Measurements from ENCODE around the gene AKNAD1. TPM values are rescaled to one million over a fixed set of nuclear protein-coding genes. Genes with fewer than 3 reads are reported as not detected.

AKNAD1 gene
- total and polyA plus RNA-seq, 2 of the 8 experiments (the other 6 are each of a cell fraction or from before 2014, with no cell fraction given), result not detected

DNA sequence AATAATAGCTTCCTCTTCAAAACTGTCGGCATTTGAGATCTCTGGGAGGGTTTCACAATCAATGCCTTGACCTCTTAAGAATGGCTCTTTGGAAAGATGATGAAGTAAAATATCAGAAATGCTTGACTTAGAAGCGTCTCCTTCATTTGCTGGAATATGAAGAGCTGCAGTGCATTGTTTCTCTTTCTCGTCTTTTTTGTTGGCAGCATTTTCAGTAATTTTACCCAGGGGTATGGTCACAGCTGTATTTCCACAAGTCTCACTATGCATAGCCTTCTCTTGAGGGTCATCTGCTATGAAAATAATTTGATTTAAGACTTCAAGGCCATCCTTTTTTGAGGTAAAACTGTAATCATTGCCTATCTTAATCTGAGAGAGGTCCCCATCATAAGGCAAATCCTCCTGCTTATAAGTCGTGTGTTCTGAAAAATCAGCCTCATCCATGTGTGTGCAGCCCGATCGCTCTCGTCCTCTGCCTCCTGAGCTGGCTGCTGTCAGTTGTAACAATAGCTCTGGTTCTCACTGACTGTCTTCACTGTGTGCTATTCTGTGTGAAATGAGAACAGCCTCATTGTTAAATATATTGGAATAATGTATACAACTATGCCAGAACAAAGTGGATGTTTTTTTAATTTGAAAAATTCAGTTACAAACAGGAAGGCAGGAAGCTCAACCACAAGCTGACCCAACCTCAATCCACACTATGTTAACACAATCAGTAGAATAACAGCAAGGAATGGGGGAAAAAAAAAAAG, 4.5 kb downstream of the AKNAD1 start:
- Histone ChIP-seq H2BK20ac (ENCODE audit: low read length) (no peak overlapping the region), H3K36me3 (ENCODE audit: control insufficient read depth in 2 of 4, insufficient read depth in 4 of 4, low read length in 3 of 4) (no peaks in the 10 kb centered on the region), H4K91ac (replicated peaks; ENCODE audit: insufficient read length, low read length) (no peak overlapping the region), H3K56ac (replicated peaks; ENCODE audit: insufficient read length, low read depth, low read length) (no peak overlapping the region), H2BK12ac (ENCODE audit: low read depth, low read length) (no peak overlapping the region), H3K4ac (replicated peaks; ENCODE audit: insufficient read length, low read depth, low read length) (no peak overlapping the region), H3K4me3 (ENCODE audit: extremely low read depth in 1 of 4, insufficient read depth in 2 of 4, low read depth in 3 of 4, low read length in 4 of 4) (no peak overlapping the region), H2BK15ac (ENCODE audit: low read length) (no peak overlapping the region), H2AFZ (ENCODE audit: low read length) (no peak overlapping the region), H3K9me3 (ENCODE audit: insufficient read depth in 2 of 2, low read depth in 1 of 2, low read length in 1 of 2) (no peaks in the 10 kb centered on the region), H3K27ac (ENCODE audit: low read depth, low read length) (no peak overlapping the region), H4K5ac (ENCODE audit: insufficient read length, low read depth, low read length) (no peak overlapping the region), H2BK120ac (replicated peaks; ENCODE audit: low read depth, low read length) (no peak overlapping the region), H3K14ac (ENCODE audit: insufficient read length) (no peak overlapping the region), H3K23me2 (ENCODE audit: low read depth, low read length) (no peaks in the 10 kb centered on the region), H3K23ac (ENCODE audit: insufficient read length) (no peak overlapping the region), H4K8ac (ENCODE audit: extremely low read depth, insufficient read depth, low read length) (no peak overlapping the region), H2BK5ac (ENCODE audit: low read depth, low read length) (no peak overlapping the region), H3K79me2 (ENCODE audit: control insufficient read depth in 1 of 2, insufficient read depth in 2 of 2, low read length in 2 of 2) (no peaks in the 10 kb centered on the region), H3K79me1 (ENCODE audit: low read depth, low read length) (no peaks in the 10 kb centered on the region), H4K20me1 (replicated peaks in 1 of 2; ENCODE audit: control insufficient read depth in 1 of 2, insufficient read depth in 2 of 2, low read length in 2 of 2) (no peaks in the 10 kb centered on the region), H3K4me2 (ENCODE audit: insufficient read depth in 1 of 2, low read depth in 2 of 2, low read length in 2 of 2) (no peak overlapping the region), H3K9ac (replicated peaks in 1 of 4; ENCODE audit: extremely low read depth in 1 of 4, low read depth in 3 of 4, low read length in 3 of 4) (no peak overlapping the region), H3K18ac (ENCODE audit: extremely low read depth, low read length) (no peak overlapping the region), H2AK5ac (ENCODE audit: low read depth, low read length) (no peak overlapping the region), H3K27me3 (replicated peaks in 1 of 4; ENCODE audit: control insufficient read depth in 3 of 4, extremely low read depth in 1 of 4, insufficient read depth in 3 of 4, low read length in 3 of 4) (no peaks in the 10 kb centered on the region), H3K4me1 (replicated peaks in 1 of 4; ENCODE audit: control insufficient read depth in 3 of 4, insufficient read depth in 4 of 4, low read length in 3 of 4) (no peaks in the 10 kb centered on the region)
- DNase-seq (ENCODE audit: low read depth in 1 of 2, low spot score in 2 of 2) (no peak), FAIRE-seq (no peak)
- ChIA-PET POLR2A (ENCODE audit: partially characterized antibody) (interaction anchor here (0.6 to 0.9 kb wide), 2 partner anchors 96 to 156 kb away, joined by 3 read pairs; no protein-coding TSS in a partner anchor), CTCF (ENCODE audit: partially characterized antibody) (interaction anchor here (0.6 to 2.4 kb wide), 4 partner anchors 9 to 160 kb away, joined by 3 to 5 read pairs (median 4); no protein-coding TSS in a partner anchor)
- TF ChIP-seq YY1 (IDR thresholded peaks at IDR 0.05; ENCODE audit: low read depth, low read length), result no peak
- no peak for TF ChIP-seq NANOG (IDR thresholded peaks at IDR 0.05; ENCODE audit: insufficient read depth, low read depth, low read length, poor library complexity, severe bottlenecking)
- TF ChIP-seq KDM5A (IDR thresholded peaks at IDR 0.05; ENCODE audit: low read length), result no peak
- no peak for TF ChIP-seq JUN (IDR thresholded peaks at IDR 0.05; ENCODE audit: low read depth, low read length)
- 93% methylated on average over 7 of the region's 7 CpGs; no CpG with 5 or more reads in 1 of the 2 experiments for whole genome bisulfite sequencing, 2 experiments (ENCODE audit: extremely low coverage in 1 of 2, insufficient coverage in 1 of 2, insufficient read length in 1 of 2, insufficient replicate concordance in 2 of 2, low coverage in 1 of 2, low lambda C conversion rate in 2 of 2, missing lambda C conversion rate in 1 of 2)
